ENCODE data around the gene TNS4.
A peak's percentile ranks its signal among the peaks of the same experiment; 100 is the strongest.
"Not testable (repeated sequence)": the region's sequence is repeated elsewhere in the genome, so short reads cannot be mapped to it uniquely, and the experiment has no call there.

Gene TNS4

GRCh38 chr17:40501499-40501911 lies at the start of gene TNS4:
TSS of gene TNS4 (minus strand) at chr17:40501623. CDS start at chr17:40496425, 5,198 bp downstream.
- no peak for DNase-seq (ENCODE audit: low read depth in 2 of 2)

GRCh38 chr17:40550608-40551007 lies 49.2 kb upstream of the TNS4 start:
- DNase-seq (ENCODE audit: low read depth in 2 of 2): no peak

- DNase-seq (ENCODE audit: low read depth in 2 of 2): no peak
These were observed 47.7 kb upstream of the TNS4 start for GRCh38 chr17:40548982-40549685.

GRCh38 chr17:40548491-40548981 lies 47.1 kb upstream of the TNS4 start:
- no peak for DNase-seq (ENCODE audit: low read depth in 2 of 2)

- DNase-seq (ENCODE audit: low read depth in 2 of 2): no peak
These were observed 46.5 kb upstream of the TNS4 start for GRCh38 chr17:40547785-40548478.

GRCh38 chr17:40547079-40547784 lies 45.8 kb upstream of the TNS4 start:
- DNase-seq (ENCODE audit: low read depth in 2 of 2): peak in 1 of 2 donors; percentile 50

- DNase-seq (ENCODE audit: low read depth in 2 of 2): not testable (repeated sequence)
These were observed 45.1 kb upstream of the TNS4 start for GRCh38 chr17:40546497-40546896.

- DNase-seq (ENCODE audit: low read depth in 2 of 2): no peak
These were observed 44.2 kb upstream of the TNS4 start for GRCh38 chr17:40545660-40546059.

GRCh38 chr17:40542558-40543411 lies 41.4 kb upstream of the TNS4 start:
- DNase-seq (ENCODE audit: low read depth in 2 of 2): no peak

GRCh38 chr17:40541873-40542557 lies 40.6 kb upstream of the TNS4 start:
- no peak for DNase-seq (ENCODE audit: low read depth in 2 of 2)

- peak in 1 of 2 donors; percentile 40 for DNase-seq (ENCODE audit: low read depth in 2 of 2)
These were observed 39.8 kb upstream of the TNS4 start for GRCh38 chr17:40541060-40541872.

GRCh38 chr17:40540448-40540847 lies 39.0 kb upstream of the TNS4 start:
- DNase-seq (ENCODE audit: low read depth in 2 of 2): no peak

GRCh38 chr17:40539711-40540411 lies 38.4 kb upstream of the TNS4 start:
- no peak for DNase-seq (ENCODE audit: low read depth in 2 of 2)

- DNase-seq (ENCODE audit: low read depth in 2 of 2): no peak
These were observed 37.7 kb upstream of the TNS4 start for GRCh38 chr17:40538936-40539705.

- no peak for DNase-seq (ENCODE audit: low read depth in 2 of 2)
These were observed 36.9 kb upstream of the TNS4 start for GRCh38 chr17:40538019-40538935.

- no peak for DNase-seq (ENCODE audit: low read depth in 2 of 2)
These were observed 35.1 kb upstream of the TNS4 start for GRCh38 chr17:40536295-40537171.

GRCh38 chr17:40535924-40536294 lies 34.5 kb upstream of the TNS4 start:
- no peak for DNase-seq (ENCODE audit: low read depth in 2 of 2)
